Mucosa of descending colon (tissue), 3 donors: ENCODE measurements around the gene RUNX3. TPM values are rescaled to one million over a fixed set of nuclear protein-coding genes. Genes with fewer than 3 reads are reported as not detected.

Source experiments
- ATAC-seq: fragments of 200-7000 bp; cut with Tn5 transposase; one replicate; pipeline ENCODE4 v1.9.1; 2020; ENCODE audit warnings: mild to moderate bottlenecking, moderate library complexity
- DNase-seq, 3 donors: peaks; one replicate each; pipeline ENCODE4 v3.0.0-alpha.2; 2020
- H3K36me3 ChIP-seq: fragments of 200-600 bp; one replicate; pipeline ENCODE4 v1.8.0; 2021; ENCODE audit warnings: low read depth, mild to moderate bottlenecking
- H3K4me1 ChIP-seq: fragments of 200-600 bp; one replicate; pipeline ENCODE4 v1.8.0; 2021; ENCODE audit warnings: low read depth, mild to moderate bottlenecking
- H3K4me3 ChIP-seq: fragments of 200-600 bp; one replicate; pipeline ENCODE4 v1.8.0; 2021; ENCODE audit warnings: mild to moderate bottlenecking
- H3K9me3 ChIP-seq: fragments of 200-600 bp; one replicate; pipeline ENCODE4 v1.8.0; 2021; ENCODE audit warnings: mild to moderate bottlenecking
- intact Hi-C, 2 donors: fragments of 100-400 bp; cut with DNase I in 1 of 2; cut with micrococcal nuclease in 1 of 2; formaldehyde crosslinking; loops; one replicate each; pipeline versions ENCODE4 v1.11.0 to v1.11.1; 2022; cut with DNase I, micrococcal nuclease
- total RNA-seq, 3 donors: library from RNA; stranded (reverse); fragmentation: NEBNext Ultra II Directional in 2 of 3; extraction: Animal tissue kit (Norgen Biotek cat#: 25700) in 2 of 3; gene quantifications; one replicate each; pipeline versions ENCODE4 v1.2.1 to v1.2.4, GENCODE V29; 2021 to 2023
- TF ChIP-seq, protein P1 (sequence below): fragments of 200-600 bp; IDR thresholded peaks from one replicate; pipeline ENCODE4 v1.8.0; 2022; ENCODE audit warnings: antibody characterized with exemption, mild to moderate bottlenecking
- donor health status: DM: no; HTN: no; CAD: no; lungs with moderate emphysema.
- donor health status: DM: no; HTN: no; CAD: no.
- donor health status: DM: no; HTN: yes; CAD: no.

The RUNX3 gene
- total RNA-seq, 3 donors from 2014 or later = 3.2 to 6.1 (median 5.0) TPM

DNA sequence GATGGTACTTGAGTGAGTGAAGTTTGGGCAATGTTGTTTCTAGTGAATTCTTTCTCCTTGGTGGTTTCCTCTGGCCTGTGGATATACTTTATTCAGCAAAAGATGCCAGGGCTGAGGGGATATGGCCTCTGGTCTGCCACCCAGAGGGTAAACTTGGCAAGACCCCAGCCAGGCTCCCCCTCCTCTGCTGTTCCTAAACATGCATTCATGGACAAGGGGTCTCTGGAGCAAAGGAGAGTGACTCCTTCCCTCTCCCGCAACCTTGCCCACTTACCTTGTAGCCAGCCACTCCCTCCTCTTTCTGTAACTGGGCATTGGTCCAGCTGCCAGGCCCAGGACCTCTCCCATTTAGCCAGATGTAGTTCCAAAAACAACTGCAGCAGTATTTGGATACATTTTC is 43.8 kb downstream of the RUNX3 start:
- Histone ChIP-seq H3K9me3 (no peaks in the 10 kb centered on the region), H3K4me3 (no peak overlapping the region), H3K4me1 (peaks cover 7% of the 10 kb centered on the region), H3K36me3 (no peaks in the 10 kb centered on the region)
- intact Hi-C loops = no loop called here
- TF ChIP-seq, protein P1, sequence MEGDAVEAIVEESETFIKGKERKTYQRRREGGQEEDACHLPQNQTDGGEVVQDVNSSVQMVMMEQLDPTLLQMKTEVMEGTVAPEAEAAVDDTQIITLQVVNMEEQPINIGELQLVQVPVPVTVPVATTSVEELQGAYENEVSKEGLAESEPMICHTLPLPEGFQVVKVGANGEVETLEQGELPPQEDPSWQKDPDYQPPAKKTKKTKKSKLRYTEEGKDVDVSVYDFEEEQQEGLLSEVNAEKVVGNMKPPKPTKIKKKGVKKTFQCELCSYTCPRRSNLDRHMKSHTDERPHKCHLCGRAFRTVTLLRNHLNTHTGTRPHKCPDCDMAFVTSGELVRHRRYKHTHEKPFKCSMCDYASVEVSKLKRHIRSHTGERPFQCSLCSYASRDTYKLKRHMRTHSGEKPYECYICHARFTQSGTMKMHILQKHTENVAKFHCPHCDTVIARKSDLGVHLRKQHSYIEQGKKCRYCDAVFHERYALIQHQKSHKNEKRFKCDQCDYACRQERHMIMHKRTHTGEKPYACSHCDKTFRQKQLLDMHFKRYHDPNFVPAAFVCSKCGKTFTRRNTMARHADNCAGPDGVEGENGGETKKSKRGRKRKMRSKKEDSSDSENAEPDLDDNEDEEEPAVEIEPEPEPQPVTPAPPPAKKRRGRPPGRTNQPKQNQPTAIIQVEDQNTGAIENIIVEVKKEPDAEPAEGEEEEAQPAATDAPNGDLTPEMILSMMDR = no peak
- ATAC-seq (no peak), DNase-seq (peak in 1 of 3 donors; percentile 17)

DNA sequence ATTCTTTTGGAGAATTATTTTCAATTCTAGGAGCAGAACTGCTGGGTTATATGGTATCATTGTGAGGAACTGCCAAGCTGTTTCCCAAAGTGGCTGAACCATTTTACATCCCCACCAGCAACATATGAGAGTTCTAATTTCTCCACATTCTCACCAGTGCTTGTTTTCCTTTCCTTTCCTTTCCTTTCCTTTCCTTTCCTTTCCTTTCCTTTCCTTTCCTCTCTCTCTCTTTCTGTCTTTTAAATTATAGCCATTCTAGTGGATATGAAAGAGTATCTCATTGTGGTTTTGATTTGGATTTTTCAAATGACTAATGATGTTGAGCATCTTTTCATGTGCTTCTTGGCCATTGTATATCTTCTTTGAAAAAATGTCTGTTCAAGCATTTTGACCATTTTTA is 45.3 kb downstream of the RUNX3 start:
- Histone ChIP-seq H3K9me3 (no peaks in the 10 kb centered on the region), H3K4me3 (no peak overlapping the region), H3K36me3 (no peaks in the 10 kb centered on the region), H3K4me1 (peaks cover 5% of the 10 kb centered on the region)
- intact Hi-C loops = no loop called here
- DNase-seq (no peak), ATAC-seq (no peak)
- TF ChIP-seq, protein P1 = no peak

DNA sequence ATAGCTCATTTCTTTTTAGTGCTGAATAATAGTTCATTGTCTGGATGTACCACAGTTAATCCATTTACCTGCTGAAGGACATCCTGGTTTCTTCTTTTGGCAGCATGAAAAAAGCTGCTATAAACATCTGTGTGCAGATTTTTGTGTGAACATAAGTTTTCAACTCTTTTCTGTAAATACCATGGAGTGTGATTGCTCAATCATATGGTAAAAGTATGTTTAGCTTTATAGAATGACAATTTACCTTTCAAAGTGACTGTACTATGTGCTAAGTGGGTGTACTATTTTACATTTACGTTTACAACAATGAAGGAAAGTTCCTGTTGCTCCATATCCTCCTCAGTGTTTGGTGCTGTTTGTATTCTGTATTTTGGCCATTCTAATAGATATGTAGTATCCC is 49.0 kb downstream of the RUNX3 start:
- ATAC-seq (no peak), DNase-seq (no peak)
- Histone ChIP-seq H3K4me3 (no peak overlapping the region), H3K4me1 (peaks cover 3% of the 10 kb centered on the region), H3K36me3 (no peaks in the 10 kb centered on the region), H3K9me3 (no peaks in the 10 kb centered on the region)
- TF ChIP-seq, protein P1 = no peak
- intact Hi-C loops = no loop called here

DNA sequence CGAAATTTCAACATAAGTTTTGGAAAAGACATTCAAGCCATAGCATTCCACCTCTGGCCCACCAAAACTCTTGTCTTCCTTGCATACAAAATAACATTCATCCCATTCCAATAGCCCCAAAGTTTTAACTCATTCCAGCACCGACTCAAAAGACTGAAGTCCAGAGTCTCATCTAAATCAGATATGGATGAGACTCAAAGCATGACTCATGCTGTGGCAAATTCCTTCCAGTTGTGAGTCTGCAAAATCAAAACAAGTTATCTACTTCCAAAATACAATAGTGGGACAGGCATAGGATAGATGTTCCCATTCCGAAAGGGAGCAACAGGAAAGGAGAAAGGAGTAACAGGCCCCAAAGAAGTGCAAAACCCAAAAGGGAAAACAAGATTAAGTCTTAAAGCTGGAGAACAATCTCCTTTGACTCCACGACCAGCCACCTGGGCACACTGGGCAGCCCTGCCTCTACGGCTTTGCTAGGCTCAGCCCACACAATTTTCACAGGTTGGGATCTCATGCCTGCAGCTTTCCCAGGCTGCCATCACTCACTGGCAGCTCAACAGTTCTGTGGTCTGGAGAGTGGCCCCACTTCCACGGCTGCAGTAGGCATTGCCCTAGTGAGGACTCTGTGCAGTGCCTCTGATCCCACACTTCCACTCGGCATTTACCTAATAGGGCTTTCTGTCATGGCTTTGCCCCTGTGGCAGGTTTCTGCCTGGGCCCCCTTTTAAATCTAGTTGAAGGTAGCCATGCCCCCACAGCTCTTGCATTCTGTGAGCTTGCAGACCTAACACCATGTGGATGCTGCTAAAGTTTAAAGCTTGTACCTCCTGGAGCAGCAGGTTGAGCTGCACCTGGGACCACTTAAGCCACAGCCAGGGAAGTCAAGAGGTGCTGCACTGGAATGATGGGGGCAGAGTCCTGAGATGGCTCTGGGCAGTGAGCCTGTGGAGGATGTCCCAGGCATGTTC is 51.0 kb downstream of the RUNX3 start:
- Histone ChIP-seq H3K36me3 (no peaks in the 10 kb centered on the region), H3K4me1 (peaks cover 3% of the 10 kb centered on the region), H3K9me3 (no peaks in the 10 kb centered on the region), H3K4me3 (no peak overlapping the region)
- intact Hi-C loops = no loop called here
- ATAC-seq (peak; percentile 17), DNase-seq (peak in 2 of 3 donors; percentile 2 to 10)
- TF ChIP-seq, protein P1 = no peak

DNA sequence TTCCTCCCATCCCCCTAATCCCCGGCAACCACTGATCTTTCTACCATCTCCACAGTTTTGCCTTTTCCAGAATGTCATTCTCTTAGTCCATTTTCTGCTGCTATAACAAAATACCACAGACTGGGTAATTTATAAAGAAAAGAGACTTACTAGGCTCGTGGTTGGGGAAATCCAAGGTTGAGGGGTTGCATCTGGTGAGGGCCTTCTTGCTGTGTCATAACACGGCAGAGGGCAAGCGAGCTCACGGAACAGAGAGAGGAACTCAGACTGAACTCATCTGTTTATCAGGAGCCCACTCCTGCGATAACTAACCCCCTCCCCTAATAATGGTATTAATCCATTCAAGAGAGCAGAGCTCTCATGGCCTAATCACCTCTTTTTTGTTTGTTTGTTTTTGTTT is 52.0 kb downstream of the RUNX3 start:
- Histone ChIP-seq H3K4me3 (no peak overlapping the region), H3K36me3 (no peaks in the 10 kb centered on the region), H3K4me1 (peaks cover 3% of the 10 kb centered on the region), H3K9me3 (no peaks in the 10 kb centered on the region)
- ATAC-seq = no peak
- TF ChIP-seq, protein P1 = no peak
- intact Hi-C loops = no loop called here
- DNase-seq = no peak
